Lower leg skin (tissue), 4 donors: ENCODE measurements around the gene DTL. TPM values are rescaled to one million over a fixed set of nuclear protein-coding genes. Genes with fewer than 3 reads are reported as not detected.

Experiments
- DNase-seq, 2 donors: peaks; one replicate each; pipeline ENCODE4 v3.0.0-alpha.2; 2019; ENCODE audit warnings: low spot score in 2 of 2
- H3K4me3 ChIP-seq: fragments of 200-600 bp; sonication (generic); 2 replicates; pipeline ENCODE4 v1.5.1; 2017; ENCODE audit warnings: mild to moderate bottlenecking, low read depth; ENCODE audit not compliant: poor library complexity, severe bottlenecking
- POLR2A ChIP-seq, 2 donors: fragments of 450-650 bp; IDR thresholded peaks; one replicate each; pipeline ENCODE4 v1.6.1; 2016 to 2017; ENCODE audit warnings: antibody characterized with exemption in 2 of 2, mild to moderate bottlenecking in 1 of 2, moderate library complexity in 1 of 2
- WGBS, 2 donors: methylation state at CpG; one replicate each; pipeline ENCODE4 v1.1.5; 2018; 5-methylcytosine and 5-hydroxymethylcytosine counted together
- intact Hi-C: fragments of 100-400 bp; cut with DNase I; formaldehyde crosslinking; loops from one replicate; pipeline ENCODE4 v1.15.0; 2023; ENCODE audit warnings: low total_unique reads
- total RNA-seq, 4 donors: library from RNA; depleted of rRNA; stranded (reverse); fragments of >200 nt; gene quantifications; one replicate each; pipeline ENCODE4 v1.1.0, GENCODE V29; 2016
- TF ChIP-seq, protein P1 (sequence below), 3 donors: fragments of 450-650 bp; IDR thresholded peaks; one replicate each; pipeline ENCODE4 v1.5.1; 2016; ENCODE audit warnings: antibody characterized with exemption in 3 of 3, mild to moderate bottlenecking in 3 of 3, moderate library complexity in 2 of 3

DTL gene
- total RNA-seq, 4 donors from 2014 or later, result 0.23 to 1.2 (median 0.90) TPM

DNA sequence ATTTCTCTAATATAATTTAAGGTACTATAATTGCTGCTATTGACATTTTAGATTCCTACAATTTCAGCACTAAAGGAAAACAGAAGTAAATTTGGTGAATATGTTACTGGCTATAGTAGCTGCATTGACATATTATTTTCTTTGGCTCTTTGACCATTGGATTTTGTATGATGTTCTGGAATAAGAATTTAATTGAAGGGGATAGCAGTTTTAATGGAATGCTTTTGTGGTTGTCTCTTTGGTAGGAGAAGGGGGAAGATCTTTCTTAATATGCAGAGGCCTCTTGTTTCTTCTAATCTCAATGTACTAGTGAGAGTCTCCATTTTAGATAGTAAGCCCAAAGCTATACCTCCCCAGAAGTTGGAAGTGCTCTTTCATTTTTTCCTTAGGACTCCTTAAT lies 6.9 kb downstream of the DTL start:
- intact Hi-C loops, result no loop called here
- TF ChIP-seq, protein P1, sequence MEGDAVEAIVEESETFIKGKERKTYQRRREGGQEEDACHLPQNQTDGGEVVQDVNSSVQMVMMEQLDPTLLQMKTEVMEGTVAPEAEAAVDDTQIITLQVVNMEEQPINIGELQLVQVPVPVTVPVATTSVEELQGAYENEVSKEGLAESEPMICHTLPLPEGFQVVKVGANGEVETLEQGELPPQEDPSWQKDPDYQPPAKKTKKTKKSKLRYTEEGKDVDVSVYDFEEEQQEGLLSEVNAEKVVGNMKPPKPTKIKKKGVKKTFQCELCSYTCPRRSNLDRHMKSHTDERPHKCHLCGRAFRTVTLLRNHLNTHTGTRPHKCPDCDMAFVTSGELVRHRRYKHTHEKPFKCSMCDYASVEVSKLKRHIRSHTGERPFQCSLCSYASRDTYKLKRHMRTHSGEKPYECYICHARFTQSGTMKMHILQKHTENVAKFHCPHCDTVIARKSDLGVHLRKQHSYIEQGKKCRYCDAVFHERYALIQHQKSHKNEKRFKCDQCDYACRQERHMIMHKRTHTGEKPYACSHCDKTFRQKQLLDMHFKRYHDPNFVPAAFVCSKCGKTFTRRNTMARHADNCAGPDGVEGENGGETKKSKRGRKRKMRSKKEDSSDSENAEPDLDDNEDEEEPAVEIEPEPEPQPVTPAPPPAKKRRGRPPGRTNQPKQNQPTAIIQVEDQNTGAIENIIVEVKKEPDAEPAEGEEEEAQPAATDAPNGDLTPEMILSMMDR (IDR thresholded peaks at IDR 0.05), result no peak
- no peak for TF ChIP-seq POLR2A (IDR thresholded peaks at IDR 0.05)
- DNase-seq, result no peak
- no peak overlapping the region for H3K4me3 ChIP-seq

DNA sequence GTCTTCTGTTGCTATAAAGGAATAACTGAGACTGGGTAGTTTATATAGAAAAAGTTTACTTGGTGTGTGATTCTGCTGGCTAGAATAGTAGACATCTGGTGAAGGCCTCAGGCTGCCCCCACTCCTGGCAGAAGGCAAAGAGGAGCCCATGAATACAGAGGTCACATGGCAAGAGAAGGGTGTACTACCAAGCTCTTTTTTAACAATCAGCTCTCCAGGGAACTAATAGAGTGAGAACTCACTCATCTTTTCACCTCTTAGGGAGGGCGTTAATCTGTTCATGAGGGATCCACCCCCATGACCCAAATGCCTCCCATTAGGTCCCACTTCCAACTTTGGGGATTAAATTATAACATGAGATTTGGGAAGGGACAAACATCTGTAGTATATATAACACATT lies 9.3 kb downstream of the DTL start:
- no peak overlapping the region for H3K4me3 ChIP-seq
- intact Hi-C loops, result no loop called here
- DNase-seq, result no peak
- TF ChIP-seq POLR2A (IDR thresholded peaks at IDR 0.05), result no peak
- TF ChIP-seq, protein P1 (IDR thresholded peaks at IDR 0.05), result no peak
- 89 to 96% methylated on average over 1 of the region's 1 CpG for WGBS, 2 donors

DNA sequence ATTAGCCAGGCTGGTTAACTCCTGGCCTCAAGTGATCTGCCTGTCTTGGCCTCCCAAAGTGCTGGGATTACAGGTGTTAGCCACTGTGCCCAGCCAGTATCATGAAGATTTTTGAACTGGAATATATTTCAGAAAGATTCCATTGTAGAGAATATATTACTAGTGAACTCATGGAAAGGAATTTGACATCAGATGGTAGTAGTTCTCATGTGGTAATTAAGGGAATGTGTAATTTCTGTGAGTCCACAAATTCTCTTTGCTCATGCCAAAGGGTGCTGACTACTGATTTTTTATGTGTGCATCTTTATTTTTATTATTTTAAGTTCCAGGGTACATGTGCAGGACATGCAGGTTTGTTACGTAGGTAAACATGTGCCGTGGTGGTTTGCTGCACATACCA lies 10.4 kb downstream of the DTL start:
- intact Hi-C loops, result no loop called here
- 92 to 97% methylated on average over 2 of the region's 2 CpGs for WGBS, 2 donors

DNA sequence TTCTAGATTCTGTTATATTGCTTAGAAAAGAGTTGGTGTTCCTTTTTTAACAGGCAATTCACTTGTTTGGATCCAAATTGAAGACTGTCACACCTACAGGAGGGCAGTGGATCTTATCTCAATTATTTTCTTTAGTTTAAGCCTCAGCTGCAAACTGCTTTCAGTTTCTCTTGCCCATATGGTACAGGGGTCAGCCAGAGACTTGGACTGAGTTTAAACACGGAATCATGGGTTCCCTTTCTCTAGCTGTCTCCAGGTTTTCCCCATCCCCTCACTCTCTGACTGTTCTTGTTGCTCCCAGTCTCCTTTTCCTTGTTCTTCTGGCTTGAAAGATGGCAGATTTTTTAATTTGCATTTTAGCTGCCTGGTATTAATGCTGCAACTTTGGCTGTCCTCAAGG lies 18.4 kb downstream of the DTL start:
- intact Hi-C loops, result no loop called here
- no peak for DNase-seq
- WGBS, 2 donors, result 90 to 100% methylated on average over 1 of the region's 1 CpG
- no peak overlapping the region for H3K4me3 ChIP-seq
- TF ChIP-seq, protein P1 (IDR thresholded peaks at IDR 0.05), result no peak
- TF ChIP-seq POLR2A (IDR thresholded peaks at IDR 0.05), result no peak

More for the DNA sequence above, 10.4 kb downstream of the DTL start:
- TF ChIP-seq, protein P1 (IDR thresholded peaks at IDR 0.05), result no peak
- TF ChIP-seq POLR2A (IDR thresholded peaks at IDR 0.05), result no peak
- DNase-seq, result no peak
- H3K4me3 ChIP-seq, result no peak overlapping the region

DNA sequence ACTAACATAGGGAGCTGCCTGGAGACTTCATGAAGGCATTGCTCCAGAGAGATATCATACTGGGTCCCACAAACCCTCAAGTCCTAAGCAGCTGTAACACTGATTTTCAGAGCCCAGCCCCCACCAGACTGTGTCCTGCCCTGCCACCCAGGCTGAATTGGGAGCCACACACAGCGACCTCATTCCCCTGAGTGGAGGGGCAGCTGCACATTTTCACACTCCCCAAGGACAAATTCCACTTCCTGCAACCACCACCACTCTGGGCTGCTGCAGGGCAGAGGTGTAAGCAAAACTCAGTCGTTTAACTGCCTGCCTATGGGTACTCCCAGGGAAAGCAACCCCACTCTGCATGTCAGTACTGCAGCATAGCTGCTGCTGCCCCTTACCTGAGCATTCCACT lies 19.8 kb downstream of the DTL start:
- 82 to 100% methylated on average over 2 of the region's 2 CpGs for WGBS, 2 donors
- no peak overlapping the region for H3K4me3 ChIP-seq
- no peak for DNase-seq
- TF ChIP-seq, protein P1 (IDR thresholded peaks at IDR 0.05), result no peak
- no peak for TF ChIP-seq POLR2A (IDR thresholded peaks at IDR 0.05)
- intact Hi-C loops, result no loop called here
